ENCODE data around the gene MTR. TPM values are rescaled to one million over a fixed set of nuclear protein-coding genes. Genes with fewer than 3 reads are reported as not detected.

Gene MTR
- total and polyA plus RNA-seq, 9 of the 15 experiments (the other 6 are each of a cell fraction or from before 2014, with no cell fraction given): 3.4 to 44.3 (median 20.3) TPM

GRCh38 chr1:236913371-236914037 lies 118.4 kb downstream of the MTR start (continued):
- TF ChIP-seq EP400 (IDR thresholded peaks at IDR 0.05): no peak
- peak; percentile 95 for TF ChIP-seq NFIC (IDR thresholded peaks at IDR 0.05)
- no peak for TF ChIP-seq XRCC3 (IDR thresholded peaks at IDR 0.05)
- no peak for TF ChIP-seq ZNF384 (IDR thresholded peaks at IDR 0.05; ENCODE audit: low read depth, low read length)
- TF ChIP-seq TCF3 (CRISPR knock-in tag; IDR thresholded peaks at IDR 0.05): peak; percentile 98
- TF ChIP-seq ADNP (tag; IDR thresholded peaks at IDR 0.05): no peak
- TF ChIP-seq CCAR2 (IDR thresholded peaks at IDR 0.05; ENCODE audit: low read depth, low read length): no peak
- peak; percentile 64 for TF ChIP-seq VEZF1 (CRISPR knock-in tag; IDR thresholded peaks at IDR 0.05)
- TF ChIP-seq, protein P1, sequence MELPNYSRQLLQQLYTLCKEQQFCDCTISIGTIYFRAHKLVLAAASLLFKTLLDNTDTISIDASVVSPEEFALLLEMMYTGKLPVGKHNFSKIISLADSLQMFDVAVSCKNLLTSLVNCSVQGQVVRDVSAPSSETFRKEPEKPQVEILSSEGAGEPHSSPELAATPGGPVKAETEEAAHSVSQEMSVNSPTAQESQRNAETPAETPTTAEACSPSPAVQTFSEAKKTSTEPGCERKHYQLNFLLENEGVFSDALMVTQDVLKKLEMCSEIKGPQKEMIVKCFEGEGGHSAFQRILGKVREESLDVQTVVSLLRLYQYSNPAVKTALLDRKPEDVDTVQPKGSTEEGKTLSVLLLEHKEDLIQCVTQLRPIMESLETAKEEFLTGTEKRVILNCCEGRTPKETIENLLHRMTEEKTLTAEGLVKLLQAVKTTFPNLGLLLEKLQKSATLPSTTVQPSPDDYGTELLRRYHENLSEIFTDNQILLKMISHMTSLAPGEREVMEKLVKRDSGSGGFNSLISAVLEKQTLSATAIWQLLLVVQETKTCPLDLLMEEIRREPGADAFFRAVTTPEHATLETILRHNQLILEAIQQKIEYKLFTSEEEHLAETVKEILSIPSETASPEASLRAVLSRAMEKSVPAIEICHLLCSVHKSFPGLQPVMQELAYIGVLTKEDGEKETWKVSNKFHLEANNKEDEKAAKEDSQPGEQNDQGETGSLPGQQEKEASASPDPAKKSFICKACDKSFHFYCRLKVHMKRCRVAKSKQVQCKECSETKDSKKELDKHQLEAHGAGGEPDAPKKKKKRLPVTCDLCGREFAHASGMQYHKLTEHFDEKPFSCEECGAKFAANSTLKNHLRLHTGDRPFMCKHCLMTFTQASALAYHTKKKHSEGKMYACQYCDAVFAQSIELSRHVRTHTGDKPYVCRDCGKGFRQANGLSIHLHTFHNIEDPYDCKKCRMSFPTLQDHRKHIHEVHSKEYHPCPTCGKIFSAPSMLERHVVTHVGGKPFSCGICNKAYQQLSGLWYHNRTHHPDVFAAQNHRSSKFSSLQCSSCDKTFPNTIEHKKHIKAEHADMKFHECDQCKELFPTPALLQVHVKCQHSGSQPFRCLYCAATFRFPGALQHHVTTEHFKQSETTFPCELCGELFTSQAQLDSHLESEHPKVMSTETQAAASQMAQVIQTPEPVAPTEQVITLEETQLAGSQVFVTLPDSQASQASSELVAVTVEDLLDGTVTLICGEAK (IDR thresholded peaks at IDR 0.05): no peak
- TF ChIP-seq, protein P1 (CRISPR knock-in tag; IDR thresholded peaks at IDR 0.05): no peak
- no peak for TF ChIP-seq KAT8 (IDR thresholded peaks at IDR 0.05; ENCODE audit: low read depth)
- TF ChIP-seq, protein P2, sequence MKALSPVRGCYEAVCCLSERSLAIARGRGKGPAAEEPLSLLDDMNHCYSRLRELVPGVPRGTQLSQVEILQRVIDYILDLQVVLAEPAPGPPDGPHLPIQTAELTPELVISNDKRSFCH (CRISPR knock-in tag; IDR thresholded peaks at IDR 0.05): no peak
- TF ChIP-seq, protein P2 (tag; IDR thresholded peaks at IDR 0.05): peak; percentile 60; the same call in 1 of the 2 replicates
- peak; percentile 57; the same call in 1 of the 2 replicates for TF ChIP-seq CREM (IDR thresholded peaks at IDR 0.05; ENCODE audit: low read depth)
- TF ChIP-seq ZNF175 (CRISPR knock-in tag; IDR thresholded peaks at IDR 0.05; ENCODE audit: low read depth): peak; percentile 89
- TF ChIP-seq, protein P3, sequence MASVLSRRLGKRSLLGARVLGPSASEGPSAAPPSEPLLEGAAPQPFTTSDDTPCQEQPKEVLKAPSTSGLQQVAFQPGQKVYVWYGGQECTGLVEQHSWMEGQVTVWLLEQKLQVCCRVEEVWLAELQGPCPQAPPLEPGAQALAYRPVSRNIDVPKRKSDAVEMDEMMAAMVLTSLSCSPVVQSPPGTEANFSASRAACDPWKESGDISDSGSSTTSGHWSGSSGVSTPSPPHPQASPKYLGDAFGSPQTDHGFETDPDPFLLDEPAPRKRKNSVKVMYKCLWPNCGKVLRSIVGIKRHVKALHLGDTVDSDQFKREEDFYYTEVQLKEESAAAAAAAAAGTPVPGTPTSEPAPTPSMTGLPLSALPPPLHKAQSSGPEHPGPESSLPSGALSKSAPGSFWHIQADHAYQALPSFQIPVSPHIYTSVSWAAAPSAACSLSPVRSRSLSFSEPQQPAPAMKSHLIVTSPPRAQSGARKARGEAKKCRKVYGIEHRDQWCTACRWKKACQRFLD (CRISPR knock-in tag; IDR thresholded peaks at IDR 0.05): peak; percentile 86
- TF ChIP-seq KDM1A (IDR thresholded peaks at IDR 0.05): peak; percentile 95 to 97

Measured in K562 (cell line).